Progenitor cell of endocrine pancreas (in vitro differentiated cells): Measurements from ENCODE around the gene APLP1. TPM values are rescaled to one million over a fixed set of nuclear protein-coding genes. Genes with fewer than 3 reads are reported as not detected.

ENCODE experiments used
- DNase-seq: peaks from one replicate; pipeline ENCODE4 v3.0.0; 2021; ENCODE audit warnings: low spot score; ENCODE audit not compliant: unreplicated experiment
- H3K27ac Mint-ChIP-seq: 2 replicates; pipeline ENCODE4 v1.8.0; 2021; ENCODE audit warnings: mild to moderate bottlenecking, moderate library complexity, mixed read lengths
- H3K27me3 Mint-ChIP-seq: 2 replicates; pipeline ENCODE4 v1.8.0; 2021; ENCODE audit warnings: mixed read lengths
- H3K36me3 Mint-ChIP-seq: 2 replicates; pipeline ENCODE4 v1.8.0; 2022; ENCODE audit warnings: mixed read lengths; ENCODE audit not compliant: insufficient read depth
- H3K4me1 Mint-ChIP-seq: 2 replicates; pipeline ENCODE4 v1.8.0; 2021; ENCODE audit warnings: low read depth, mixed read lengths
- H3K4me3 Mint-ChIP-seq: 2 replicates; pipeline ENCODE4 v1.8.0; 2021; ENCODE audit warnings: low read depth, mild to moderate bottlenecking, moderate library complexity, mixed read lengths
- H3K9me3 Mint-ChIP-seq: 2 replicates; pipeline ENCODE4 v1.8.0; 2021; ENCODE audit warnings: low read depth, mixed read lengths
- CTCF ChIP-seq: fragments of 200-600 bp; sonication (generic); IDR thresholded peaks from one replicate; pipeline ENCODE4 v1.5.0; 2021; ENCODE audit warnings: antibody characterized with exemption, mild to moderate bottlenecking; ENCODE audit not compliant: unreplicated experiment
- total RNA-seq: library from RNA; stranded (reverse); gene quantifications from 2 replicates; pipeline ENCODE4 v1.2.1, GENCODE V29; 2021

The APLP1 gene
- total RNA-seq, 1 donor from 2014 or later, result 135 TPM

GRCh38 chr19:35853038-35853756, 15.2 kb upstream of the APLP1 start:
- no peaks in the 10 kb centered on the region for H3K9me3 Mint-ChIP-seq
- TF ChIP-seq CTCF, result no peak
- no peak for DNase-seq
- H3K4me1 Mint-ChIP-seq, result peaks cover 37% of the 10 kb centered on the region
- peaks cover 2% of the 10 kb centered on the region for H3K36me3 Mint-ChIP-seq
- H3K4me3 Mint-ChIP-seq, result no peak overlapping the region
- peaks cover 23% of the 10 kb centered on the region for H3K27me3 Mint-ChIP-seq
- H3K27ac Mint-ChIP-seq, result no peak overlapping the region

- peaks cover 22% of the 10 kb centered on the region for H3K27me3 Mint-ChIP-seq
- H3K9me3 Mint-ChIP-seq, result no peaks in the 10 kb centered on the region
- peaks cover 11% of the 10 kb centered on the region for H3K36me3 Mint-ChIP-seq
- TF ChIP-seq CTCF, result no peak
- DNase-seq, result peak; percentile 58
- peaks cover 56% of the 10 kb centered on the region for H3K4me1 Mint-ChIP-seq
- peak within 1 kb of the TSS; percentile 95 for H3K4me3 Mint-ChIP-seq
- peak within 1 kb of the TSS; percentile 96 for H3K27ac Mint-ChIP-seq
Observed at GRCh38 chr19:35856546-35857149, 11.7 kb upstream of the APLP1 start, which contains the start of gene KIRREL2. KIRREL2 (plus strand) TSS chr19:35856911; CDS start chr19:35857120, 209 bp downstream.

GRCh38 chr19:35858311-35858710, 10.1 kb upstream of the APLP1 start:
- TF ChIP-seq CTCF, result no peak
- Mint-ChIP-seq H3K27me3 (peaks cover 18% of the 10 kb centered on the region), H3K9me3 (no peaks in the 10 kb centered on the region), H3K36me3 (peaks cover 14% of the 10 kb centered on the region), H3K27ac (peak overlapping the region; percentile 42), H3K4me3 (peak overlapping the region; percentile 95), H3K4me1 (peaks cover 48% of the 10 kb centered on the region)
- no peak for DNase-seq

- no peak for DNase-seq
- Mint-ChIP-seq H3K36me3 (peaks cover 14% of the 10 kb centered on the region), H3K4me1 (peaks cover 46% of the 10 kb centered on the region), H3K27ac (no peak overlapping the region), H3K9me3 (no peaks in the 10 kb centered on the region), H3K27me3 (peaks cover 18% of the 10 kb centered on the region), H3K4me3 (peak overlapping the region; percentile 71)
- TF ChIP-seq CTCF, result no peak
Observed at GRCh38 chr19:35859414-35859813, 9.0 kb upstream of the APLP1 start.

- Mint-ChIP-seq H3K4me1 (peaks cover 39% of the 10 kb centered on the region), H3K9me3 (no peaks in the 10 kb centered on the region), H3K27ac (no peak overlapping the region), H3K36me3 (peaks cover 19% of the 10 kb centered on the region), H3K27me3 (peaks cover 15% of the 10 kb centered on the region), H3K4me3 (peak overlapping the region; percentile 71)
- DNase-seq, result no peak
- TF ChIP-seq CTCF, result no peak
Observed at GRCh38 chr19:35860436-35860817, 7.9 kb upstream of the APLP1 start.
